Fibroblast of mammary gland (primary cell): Measurements from ENCODE around the gene TLR10.

Experiments used
- DNase-seq: peaks from one replicate; pipeline ENCODE4 v3.0.0-alpha.2; 2010; ENCODE audit warnings: low read depth
- H3K4me3 ChIP-seq: 2 replicates; pipeline ENCODE4 v1.5.1; 2011; ENCODE audit warnings: low read depth, mild to moderate bottlenecking, low read length, moderate library complexity; ENCODE audit not compliant: control insufficient read depth
- TF ChIP-seq, protein P1 (sequence below): conservative IDR thresholded peaks from 2 replicates; pipeline ENCODE4 v1.5.1; 2011; ENCODE audit warnings: low read depth, low read length, inconsistent platforms; ENCODE audit not compliant: control insufficient read depth, insufficient read depth

TLR10 gene

DNA sequence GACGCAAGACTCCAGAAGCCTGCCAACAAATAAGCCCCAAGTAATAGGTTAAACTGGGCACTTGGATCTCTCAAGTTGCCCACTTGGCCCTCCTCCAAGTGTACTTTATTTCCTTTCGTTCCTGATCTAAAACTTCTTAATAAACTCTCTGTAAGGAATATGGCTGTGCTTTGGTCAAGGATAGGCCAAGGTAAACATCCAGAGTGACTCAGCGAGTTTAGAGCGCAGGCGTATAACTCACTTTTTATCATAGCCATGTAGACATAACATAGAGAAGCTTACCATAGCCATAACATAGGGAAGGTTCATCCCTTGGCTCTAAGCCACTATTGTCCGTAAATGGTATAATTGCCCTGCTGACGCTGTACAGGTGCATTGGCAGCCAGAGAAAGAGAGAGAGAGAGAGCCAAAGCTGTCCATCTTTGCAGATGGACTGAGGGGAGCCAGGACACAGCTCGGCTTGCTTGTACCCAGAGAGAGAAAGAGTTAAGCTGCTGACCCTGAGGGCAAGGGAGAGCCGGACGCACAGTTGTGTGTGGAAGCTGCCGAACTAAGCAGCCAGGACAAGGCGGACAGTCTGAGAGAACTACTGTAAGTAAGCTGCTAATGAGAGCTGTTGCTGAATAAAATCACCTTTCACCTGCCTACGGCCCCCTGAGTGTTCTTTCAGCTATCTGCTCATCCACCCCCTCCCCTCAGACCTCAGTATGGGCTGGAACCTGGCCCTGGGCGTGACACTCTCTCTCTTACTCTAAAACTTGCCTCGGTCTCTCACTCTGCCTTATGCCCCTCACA is 20.0 kb upstream of the TLR10 start:
- H3K4me3 ChIP-seq: no peak overlapping the region
- TF ChIP-seq, protein P1, sequence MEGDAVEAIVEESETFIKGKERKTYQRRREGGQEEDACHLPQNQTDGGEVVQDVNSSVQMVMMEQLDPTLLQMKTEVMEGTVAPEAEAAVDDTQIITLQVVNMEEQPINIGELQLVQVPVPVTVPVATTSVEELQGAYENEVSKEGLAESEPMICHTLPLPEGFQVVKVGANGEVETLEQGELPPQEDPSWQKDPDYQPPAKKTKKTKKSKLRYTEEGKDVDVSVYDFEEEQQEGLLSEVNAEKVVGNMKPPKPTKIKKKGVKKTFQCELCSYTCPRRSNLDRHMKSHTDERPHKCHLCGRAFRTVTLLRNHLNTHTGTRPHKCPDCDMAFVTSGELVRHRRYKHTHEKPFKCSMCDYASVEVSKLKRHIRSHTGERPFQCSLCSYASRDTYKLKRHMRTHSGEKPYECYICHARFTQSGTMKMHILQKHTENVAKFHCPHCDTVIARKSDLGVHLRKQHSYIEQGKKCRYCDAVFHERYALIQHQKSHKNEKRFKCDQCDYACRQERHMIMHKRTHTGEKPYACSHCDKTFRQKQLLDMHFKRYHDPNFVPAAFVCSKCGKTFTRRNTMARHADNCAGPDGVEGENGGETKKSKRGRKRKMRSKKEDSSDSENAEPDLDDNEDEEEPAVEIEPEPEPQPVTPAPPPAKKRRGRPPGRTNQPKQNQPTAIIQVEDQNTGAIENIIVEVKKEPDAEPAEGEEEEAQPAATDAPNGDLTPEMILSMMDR: no peak
- DNase-seq: no peak

DNA sequence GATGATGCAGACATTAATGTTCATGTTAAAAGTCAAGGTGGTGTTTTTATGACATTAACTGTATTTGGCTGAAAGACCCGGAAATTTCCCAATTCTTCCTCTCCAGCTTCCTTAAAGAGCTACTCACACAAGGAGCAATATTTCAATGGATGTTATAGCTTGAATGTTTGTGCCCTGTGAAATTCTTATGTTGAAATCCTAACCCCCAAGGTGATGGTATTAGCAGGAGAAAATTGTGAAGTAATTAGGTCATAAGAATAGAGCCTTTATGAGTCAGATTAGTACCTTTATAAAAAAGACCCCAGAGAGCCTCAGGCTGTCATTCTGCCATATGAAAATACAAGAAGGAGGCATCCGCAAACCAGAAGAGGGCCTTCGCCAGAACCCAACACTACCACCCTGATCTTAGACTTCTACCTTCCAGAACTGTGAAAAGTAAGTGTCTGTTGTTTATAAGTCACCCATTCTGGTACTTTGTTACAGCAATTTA is 18.2 kb upstream of the TLR10 start:
- DNase-seq: no peak
- H3K4me3 ChIP-seq: no peak overlapping the region
- TF ChIP-seq, protein P1: no peak

DNA sequence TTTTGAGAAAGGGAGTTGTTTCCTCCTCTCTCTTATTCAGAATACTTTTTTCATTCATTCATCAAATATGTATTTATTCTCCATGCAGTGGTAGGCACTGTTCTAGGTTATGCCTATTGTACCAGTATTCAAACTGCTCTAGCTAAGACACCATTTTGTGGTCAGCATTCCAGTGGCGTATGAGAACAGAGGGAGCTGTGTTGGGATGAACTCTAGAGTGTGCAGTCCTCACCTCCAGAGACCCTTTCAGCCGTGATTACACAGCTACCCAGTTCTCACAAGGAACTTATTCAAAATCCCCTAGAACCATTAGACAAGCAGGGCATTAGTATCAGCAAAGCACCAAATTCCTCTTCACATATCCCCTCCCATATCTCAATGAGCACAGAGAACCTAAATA is 17.6 kb upstream of the TLR10 start:
- no peak overlapping the region for H3K4me3 ChIP-seq
- DNase-seq: no peak
- TF ChIP-seq, protein P1: no peak

DNA sequence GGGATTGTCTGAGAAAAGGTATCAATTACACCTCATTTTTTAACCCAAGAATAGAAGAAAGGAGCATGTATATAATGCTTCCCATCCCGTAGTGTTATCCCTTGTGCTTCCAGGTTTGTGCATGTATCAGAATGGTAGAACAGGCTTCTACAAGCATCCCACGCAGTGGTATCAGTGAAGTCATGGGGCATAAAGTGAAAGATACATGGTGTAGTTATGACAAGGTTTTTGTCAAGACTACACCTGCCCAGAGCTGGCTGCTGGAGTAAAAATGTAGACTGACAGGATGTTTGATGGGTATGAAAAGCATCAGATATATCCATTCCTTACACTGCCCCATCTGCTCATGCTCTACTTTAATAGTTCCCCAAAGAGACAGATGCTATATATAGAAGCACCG is 12.3 kb upstream of the TLR10 start:
- no peak overlapping the region for H3K4me3 ChIP-seq
- no peak for DNase-seq
- TF ChIP-seq, protein P1: no peak

- no peak for DNase-seq
- TF ChIP-seq, protein P1: no peak
- no peak overlapping the region for H3K4me3 ChIP-seq
Measured at GRCh38 chr4:38794051-38794450, 11.3 kb upstream of the TLR10 start.

DNA sequence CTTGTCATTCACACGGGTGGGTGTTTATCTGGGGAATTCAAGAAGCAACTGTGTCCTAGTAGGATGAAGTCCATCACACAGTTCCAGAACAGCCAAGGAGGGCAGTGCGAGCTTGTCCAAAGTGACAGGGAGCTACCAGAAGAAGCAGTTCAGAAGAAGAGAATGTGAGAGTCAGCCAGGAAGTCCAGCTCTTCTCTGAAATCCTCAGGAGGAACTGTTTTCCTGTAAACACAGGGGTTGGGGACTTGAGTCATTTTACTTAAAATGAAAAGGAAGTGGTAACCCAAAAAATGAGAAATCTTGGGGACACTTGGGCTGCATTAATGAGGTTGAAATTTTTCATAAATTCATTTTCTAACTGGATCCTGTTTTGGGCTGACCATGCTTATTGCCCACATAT is 8.2 kb upstream of the TLR10 start:
- no peak for DNase-seq
- no peak overlapping the region for H3K4me3 ChIP-seq
- TF ChIP-seq, protein P1: no peak
